Loucy (cell line): ENCODE measurements around the gene SLC22A1.

Source experiments
- H2AFZ ChIP-seq: fragments of 200-600 bp; sonication (generic); 2 replicates; pipeline ENCODE4 v1.6.0; 2016; ENCODE audit warnings: antibody characterized with exemption, mild to moderate bottlenecking, low read length, moderate library complexity
- H3F3A ChIP-seq: fragments of 200-600 bp; 2 replicates; pipeline ENCODE4 v1.6.0; 2016; ENCODE audit warnings: antibody characterized with exemption, low read depth, mild to moderate bottlenecking
- H3K27me3 ChIP-seq: fragments of 200-600 bp; sonication (generic); 2 replicates; pipeline ENCODE4 v1.6.1; 2014; ENCODE audit warnings: low read length, mild to moderate bottlenecking; ENCODE audit not compliant: insufficient read depth, poor library complexity, severe bottlenecking
- H3K36me3 ChIP-seq: fragments of 200-600 bp; sonication (generic); 2 replicates; pipeline ENCODE4 v1.6.1; 2016; ENCODE audit warnings: low read length; ENCODE audit not compliant: insufficient read depth
- H3K4me1 ChIP-seq: fragments of 200-600 bp; sonication (generic); 2 replicates; pipeline ENCODE4 v1.5.1; 2014; ENCODE audit warnings: low read length, mild to moderate bottlenecking; ENCODE audit not compliant: insufficient read depth, poor library complexity, severe bottlenecking
- H3K4me2 ChIP-seq: fragments of 200-600 bp; sonication (generic); 2 replicates; pipeline ENCODE4 v1.6.0; 2014; ENCODE audit warnings: antibody characterized with exemption, low read length, low read depth, mild to moderate bottlenecking; ENCODE audit not compliant: poor library complexity, severe bottlenecking
- H3K4me3 ChIP-seq: fragments of 200-600 bp; sonication (generic); 2 replicates; pipeline ENCODE4 v1.5.1; 2014; ENCODE audit warnings: low read length, mild to moderate bottlenecking, mixed read lengths; ENCODE audit not compliant: poor library complexity, severe bottlenecking
- H3K79me2 ChIP-seq: fragments of 200-600 bp; sonication (generic); 2 replicates; pipeline ENCODE4 v1.6.1; 2014; ENCODE audit warnings: low read length; ENCODE audit not compliant: insufficient read depth
- H3K9ac ChIP-seq: fragments of 200-600 bp; sonication (generic); 2 replicates; pipeline ENCODE4 v1.6.0; 2014; ENCODE audit warnings: mild to moderate bottlenecking, low read depth, low read length, moderate library complexity; ENCODE audit not compliant: poor library complexity, severe bottlenecking
- H3K9me2 ChIP-seq: fragments of 200-600 bp; sonication (generic); replicated peaks from 2 replicates; pipeline ENCODE4 v1.6.1; 2016; ENCODE audit warnings: low read depth, low read length, mixed read lengths
- H3K9me3 ChIP-seq: fragments of 200-600 bp; sonication (generic); 2 replicates; pipeline ENCODE4 v1.6.1; 2014; ENCODE audit warnings: mild to moderate bottlenecking, antibody characterized with exemption, low read length, low read depth; ENCODE audit not compliant: insufficient read depth
- H4K20me1 ChIP-seq: fragments of 200-600 bp; sonication (generic); 2 replicates; pipeline ENCODE4 v1.6.0; 2014; ENCODE audit warnings: antibody characterized with exemption, low read length, mild to moderate bottlenecking; ENCODE audit not compliant: insufficient read depth, poor library complexity, severe bottlenecking
- EZH2phosphoT487 ChIP-seq: fragments of 200-600 bp; IDR thresholded peaks from 2 replicates; pipeline ENCODE4 v1.6.1; 2018; ENCODE audit warnings: antibody characterized with exemption, mild to moderate bottlenecking, moderate library complexity, borderline replicate concordance
- TF ChIP-seq, protein P1 (sequence below): fragments of 200-600 bp; sonication (generic); conservative IDR thresholded peaks from 2 replicates; pipeline ENCODE4 v1.5.1; 2014; ENCODE audit warnings: mild to moderate bottlenecking, antibody characterized with exemption, low read length

Gene SLC22A1

DNA sequence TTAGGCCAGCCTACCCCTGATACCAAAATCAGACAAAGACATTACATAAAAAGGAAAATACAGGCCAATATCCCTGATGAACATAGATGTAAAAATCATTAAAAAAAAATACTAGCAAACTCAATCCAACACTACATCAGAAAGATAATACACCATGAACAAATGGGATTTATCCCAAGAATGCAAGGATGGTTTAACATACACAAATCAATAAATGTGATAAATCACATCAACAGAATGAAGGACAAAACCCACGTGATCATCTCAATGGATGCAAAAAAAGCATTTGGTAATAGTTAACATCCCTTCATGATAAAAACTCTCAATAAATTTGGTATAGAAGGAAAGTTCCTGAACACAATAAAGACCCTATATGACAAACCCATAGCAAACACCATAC is 73.2 kb downstream of the SLC22A1 start:
- Histone ChIP-seq H3F3A (no peaks in the 10 kb centered on the region), H3K36me3 (no peaks in the 10 kb centered on the region), H4K20me1 (no peaks in the 10 kb centered on the region), H3K4me3 (no peak overlapping the region), H3K9me2 (no peaks in the 10 kb centered on the region), H3K4me2 (no peak overlapping the region), H3K9ac (no peak overlapping the region), H3K9me3 (peaks cover 6% of the 10 kb centered on the region; the same call in 1 of the 2 replicates), H3K79me2 (no peaks in the 10 kb centered on the region), H3K27me3 (no peaks in the 10 kb centered on the region), H2AFZ (no peak overlapping the region), H3K4me1 (no peaks in the 10 kb centered on the region)
- TF ChIP-seq, protein P1, sequence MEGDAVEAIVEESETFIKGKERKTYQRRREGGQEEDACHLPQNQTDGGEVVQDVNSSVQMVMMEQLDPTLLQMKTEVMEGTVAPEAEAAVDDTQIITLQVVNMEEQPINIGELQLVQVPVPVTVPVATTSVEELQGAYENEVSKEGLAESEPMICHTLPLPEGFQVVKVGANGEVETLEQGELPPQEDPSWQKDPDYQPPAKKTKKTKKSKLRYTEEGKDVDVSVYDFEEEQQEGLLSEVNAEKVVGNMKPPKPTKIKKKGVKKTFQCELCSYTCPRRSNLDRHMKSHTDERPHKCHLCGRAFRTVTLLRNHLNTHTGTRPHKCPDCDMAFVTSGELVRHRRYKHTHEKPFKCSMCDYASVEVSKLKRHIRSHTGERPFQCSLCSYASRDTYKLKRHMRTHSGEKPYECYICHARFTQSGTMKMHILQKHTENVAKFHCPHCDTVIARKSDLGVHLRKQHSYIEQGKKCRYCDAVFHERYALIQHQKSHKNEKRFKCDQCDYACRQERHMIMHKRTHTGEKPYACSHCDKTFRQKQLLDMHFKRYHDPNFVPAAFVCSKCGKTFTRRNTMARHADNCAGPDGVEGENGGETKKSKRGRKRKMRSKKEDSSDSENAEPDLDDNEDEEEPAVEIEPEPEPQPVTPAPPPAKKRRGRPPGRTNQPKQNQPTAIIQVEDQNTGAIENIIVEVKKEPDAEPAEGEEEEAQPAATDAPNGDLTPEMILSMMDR, result no peak
- no peak for TF ChIP-seq EZH2phosphoT487

DNA sequence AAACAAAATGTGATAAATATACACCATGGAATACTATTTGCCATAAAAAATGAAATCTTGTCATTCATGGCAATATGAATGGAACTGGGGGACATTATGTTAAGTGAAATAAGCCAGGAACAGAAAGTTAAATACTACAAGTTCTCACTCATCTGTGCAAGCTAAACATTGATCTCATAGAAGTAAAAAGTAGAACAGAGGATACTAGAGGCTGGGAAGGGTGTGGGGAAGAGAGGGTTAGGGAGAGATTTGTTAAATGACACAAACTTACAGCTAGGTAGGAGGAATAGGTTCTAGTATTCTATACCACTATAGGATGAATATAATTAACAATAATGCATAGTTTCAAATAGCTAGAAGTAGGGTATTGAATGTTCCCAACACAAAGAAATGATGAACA is 76.0 kb downstream of the SLC22A1 start:
- H3K36me3 ChIP-seq, result no peaks in the 10 kb centered on the region
- H3K4me3 ChIP-seq, result no peak overlapping the region
- H3K79me2 ChIP-seq, result no peaks in the 10 kb centered on the region
- no peaks in the 10 kb centered on the region for H3K4me1 ChIP-seq
- no peak overlapping the region for H3K4me2 ChIP-seq
- no peak overlapping the region for H3K9ac ChIP-seq
- TF ChIP-seq EZH2phosphoT487, result no peak
- TF ChIP-seq, protein P1, result no peak
- H3K9me2 ChIP-seq, result no peaks in the 10 kb centered on the region
- no peak overlapping the region for H2AFZ ChIP-seq
- H3K27me3 ChIP-seq, result no peaks in the 10 kb centered on the region
- no peaks in the 10 kb centered on the region for H3F3A ChIP-seq
- H4K20me1 ChIP-seq, result no peaks in the 10 kb centered on the region
- no peaks in the 10 kb centered on the region for H3K9me3 ChIP-seq

DNA sequence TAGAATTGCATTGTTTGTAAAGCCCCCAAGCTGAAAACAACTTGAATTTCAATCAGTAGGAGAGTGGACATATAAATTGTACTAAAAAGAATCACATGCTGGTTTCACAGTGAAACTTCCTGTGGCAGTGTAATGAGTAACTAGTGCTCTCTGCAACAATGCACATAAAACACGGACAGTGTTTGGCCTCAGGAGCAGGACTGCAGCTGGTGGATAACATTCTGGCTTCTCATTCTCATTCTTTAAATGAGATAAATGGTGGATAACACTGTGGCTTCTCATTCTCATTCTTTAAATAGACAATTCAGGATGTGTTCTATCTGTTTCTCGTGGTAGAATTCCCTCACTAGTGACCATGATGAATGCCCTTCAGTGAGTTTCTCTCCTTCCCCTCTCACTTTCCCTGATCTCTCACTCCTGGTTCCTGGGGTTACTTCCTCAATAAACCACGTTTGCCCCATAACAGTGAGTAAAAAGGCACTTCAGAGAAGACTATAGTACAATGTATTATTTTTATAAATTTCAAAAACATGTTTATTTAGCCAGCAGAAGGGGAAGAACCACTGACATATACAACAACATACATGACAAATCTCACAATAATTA is 77.1 kb downstream of the SLC22A1 start:
- Histone ChIP-seq H4K20me1 (no peaks in the 10 kb centered on the region), H3K4me2 (no peak overlapping the region), H3K9me3 (no peaks in the 10 kb centered on the region), H3K9ac (no peak overlapping the region), H3K4me3 (no peak overlapping the region), H2AFZ (no peak overlapping the region), H3K36me3 (no peaks in the 10 kb centered on the region), H3K9me2 (no peaks in the 10 kb centered on the region), H3K27me3 (no peaks in the 10 kb centered on the region), H3K4me1 (no peaks in the 10 kb centered on the region), H3F3A (no peaks in the 10 kb centered on the region), H3K79me2 (no peaks in the 10 kb centered on the region)
- TF ChIP-seq, protein P1, result no peak
- no peak for TF ChIP-seq EZH2phosphoT487
